Measurements from ENCODE around the gene TTLL8.

Gene TTLL8

GRCh38 chr22:50058061-50058905, at the start of gene TTLL8:
TSS of gene TTLL8 (minus strand) at chr22:50058298.
- TF ChIP-seq TEAD4 (IDR thresholded peaks at IDR 0.05) (no peak), CREB1 (IDR thresholded peaks at IDR 0.05; ENCODE audit: low read depth) (no peak), YY1 (IDR thresholded peaks at IDR 0.05; ENCODE audit: low read depth) (no peak), ZBTB7A (IDR thresholded peaks at IDR 0.05; ENCODE audit: low read depth) (no peak), REST (IDR thresholded peaks at IDR 0.05; ENCODE audit: low read depth) (no peak), CEBPB (IDR thresholded peaks at IDR 0.05) (no peak), USF1 (IDR thresholded peaks at IDR 0.05) (no peak), NFIC (IDR thresholded peaks at IDR 0.05) (no peak), RAD21 (IDR thresholded peaks at IDR 0.05; ENCODE audit: low read depth) (no peak), FOXM1 (IDR thresholded peaks at IDR 0.05; ENCODE audit: borderline replicate concordance, low read depth) (no peak), TCF12 (IDR thresholded peaks at IDR 0.05; ENCODE audit: low read depth) (no peak), EP300 (IDR thresholded peaks at IDR 0.05; ENCODE audit: borderline replicate concordance) (no peak), TAF1 (IDR thresholded peaks at IDR 0.05; ENCODE audit: low read depth) (no peak), EGR1 (IDR thresholded peaks at IDR 0.05) (no peak)
- TF ChIP-seq, protein P1, sequence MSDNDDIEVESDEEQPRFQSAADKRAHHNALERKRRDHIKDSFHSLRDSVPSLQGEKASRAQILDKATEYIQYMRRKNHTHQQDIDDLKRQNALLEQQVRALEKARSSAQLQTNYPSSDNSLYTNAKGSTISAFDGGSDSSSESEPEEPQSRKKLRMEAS (IDR thresholded peaks at IDR 0.05): no peak

DNA sequence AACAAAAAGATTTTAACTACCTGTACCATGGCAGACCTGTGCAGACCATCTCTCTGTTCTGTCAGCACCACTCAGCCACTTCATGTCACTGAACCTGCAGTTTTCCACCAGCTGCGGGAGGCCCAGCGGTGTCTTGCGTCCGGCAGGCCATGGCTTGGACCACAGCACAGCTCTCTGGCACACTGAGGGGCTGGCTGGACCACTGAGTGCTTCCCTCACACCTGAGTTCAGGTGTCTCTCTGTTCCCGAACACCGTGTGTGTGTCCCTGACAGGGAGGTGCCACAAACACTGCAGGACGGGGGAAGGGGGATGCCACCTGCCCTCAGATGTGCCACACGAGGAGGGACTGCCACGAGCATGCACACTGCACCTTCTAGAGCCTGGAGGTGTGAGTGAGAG, 49.4 kb upstream of the TTLL8 start:
- no peak for TF ChIP-seq CREB1 (IDR thresholded peaks at IDR 0.05; ENCODE audit: low read depth)
- TF ChIP-seq REST (IDR thresholded peaks at IDR 0.05; ENCODE audit: low read depth): no peak
- no peak for TF ChIP-seq NFIC (IDR thresholded peaks at IDR 0.05)
- no peak for TF ChIP-seq TAF1 (IDR thresholded peaks at IDR 0.05; ENCODE audit: low read depth)
- TF ChIP-seq CEBPB (IDR thresholded peaks at IDR 0.05): no peak
- no peak for TF ChIP-seq YY1 (IDR thresholded peaks at IDR 0.05; ENCODE audit: low read depth)
- TF ChIP-seq USF1 (IDR thresholded peaks at IDR 0.05): no peak
- TF ChIP-seq, protein P1 (IDR thresholded peaks at IDR 0.05): no peak
- no peak for TF ChIP-seq TEAD4 (IDR thresholded peaks at IDR 0.05)

- no peak for TF ChIP-seq NFIC (IDR thresholded peaks at IDR 0.05)
- no peak for TF ChIP-seq TCF12 (IDR thresholded peaks at IDR 0.05; ENCODE audit: low read depth)
- no peak for TF ChIP-seq FOXM1 (IDR thresholded peaks at IDR 0.05; ENCODE audit: borderline replicate concordance, low read depth)
Measured at GRCh38 chr22:50105208-50106100, 47.4 kb upstream of the TTLL8 start.

GRCh38 chr22:50104141-50104544, 46.0 kb upstream of the TTLL8 start:
- TF ChIP-seq YY1 (IDR thresholded peaks at IDR 0.05; ENCODE audit: low read depth): no peak
- TF ChIP-seq, protein P1 (IDR thresholded peaks at IDR 0.05): no peak
- TF ChIP-seq TCF12 (IDR thresholded peaks at IDR 0.05; ENCODE audit: low read depth): no peak
- no peak for TF ChIP-seq ZBTB7A (IDR thresholded peaks at IDR 0.05; ENCODE audit: low read depth)
- no peak for TF ChIP-seq NFIC (IDR thresholded peaks at IDR 0.05)
- no peak for TF ChIP-seq CEBPB (IDR thresholded peaks at IDR 0.05)
- no peak for TF ChIP-seq REST (IDR thresholded peaks at IDR 0.05; ENCODE audit: low read depth)
- no peak for TF ChIP-seq CREB1 (IDR thresholded peaks at IDR 0.05; ENCODE audit: low read depth)
- TF ChIP-seq EGR1 (IDR thresholded peaks at IDR 0.05): no peak
- no peak for TF ChIP-seq TEAD4 (IDR thresholded peaks at IDR 0.05)
- TF ChIP-seq USF1 (IDR thresholded peaks at IDR 0.05): no peak
- TF ChIP-seq TAF1 (IDR thresholded peaks at IDR 0.05; ENCODE audit: low read depth): no peak
- TF ChIP-seq RAD21 (IDR thresholded peaks at IDR 0.05; ENCODE audit: low read depth): no peak
- no peak for TF ChIP-seq FOXM1 (IDR thresholded peaks at IDR 0.05; ENCODE audit: borderline replicate concordance, low read depth)
- no peak for TF ChIP-seq EP300 (IDR thresholded peaks at IDR 0.05; ENCODE audit: borderline replicate concordance)
